Measurements from ENCODE around the gene NOVA1. TPM values are rescaled to one million over a fixed set of nuclear protein-coding genes. Genes with fewer than 3 reads are reported as not detected.
A peak's percentile ranks its signal among the peaks of the same experiment; 100 is the strongest.
"Not testable (repeated sequence)": the region's sequence is repeated elsewhere in the genome, so short reads cannot be mapped to it uniquely, and the experiment has no call there.

Gene NOVA1, protein sequence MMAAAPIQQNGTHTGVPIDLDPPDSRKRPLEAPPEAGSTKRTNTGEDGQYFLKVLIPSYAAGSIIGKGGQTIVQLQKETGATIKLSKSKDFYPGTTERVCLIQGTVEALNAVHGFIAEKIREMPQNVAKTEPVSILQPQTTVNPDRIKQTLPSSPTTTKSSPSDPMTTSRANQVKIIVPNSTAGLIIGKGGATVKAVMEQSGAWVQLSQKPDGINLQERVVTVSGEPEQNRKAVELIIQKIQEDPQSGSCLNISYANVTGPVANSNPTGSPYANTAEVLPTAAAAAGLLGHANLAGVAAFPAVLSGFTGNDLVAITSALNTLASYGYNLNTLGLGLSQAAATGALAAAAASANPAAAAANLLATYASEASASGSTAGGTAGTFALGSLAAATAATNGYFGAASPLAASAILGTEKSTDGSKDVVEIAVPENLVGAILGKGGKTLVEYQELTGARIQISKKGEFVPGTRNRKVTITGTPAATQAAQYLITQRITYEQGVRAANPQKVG
- total RNA-seq (2014; rRNA removed; shearing (Covaris generic)) (under 0.01 and 0.32 TPM in 2 replicates), polyA plus RNA-seq (2016; fragmentation: Nextera tagmentation; extraction: Ambion mirVana) (0.98 and 1.6 TPM in 2 replicates)

DNA sequence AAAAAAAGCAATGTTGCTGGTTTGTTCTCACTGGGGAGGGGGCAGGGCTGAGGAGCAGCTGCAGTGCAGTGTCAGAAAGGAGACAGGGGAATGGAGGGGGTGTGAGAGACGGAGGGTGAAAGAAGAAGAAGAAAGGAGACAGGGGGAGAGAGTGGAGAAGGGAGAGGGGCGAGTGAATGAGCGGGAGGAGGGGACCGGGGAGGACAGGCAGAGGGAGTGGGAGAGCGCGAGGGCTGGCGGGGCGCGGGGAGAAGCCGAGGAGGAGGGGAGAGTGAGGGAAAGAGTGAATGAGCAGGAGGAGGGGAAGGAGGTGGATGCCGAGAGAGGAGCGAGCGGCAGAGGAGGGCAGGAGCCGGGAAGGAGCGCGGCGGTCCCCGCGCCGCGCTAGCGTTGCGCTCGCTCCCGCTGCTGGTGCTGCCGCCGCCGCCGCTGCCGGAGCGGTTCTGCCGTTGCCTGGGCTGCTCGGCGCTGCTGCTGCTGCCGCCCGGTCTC, at the start of gene NOVA1:
Gene NOVA1 (minus strand): TSS at position 445 of the 492 bp plus-strand sequence. CDS start 597 bp downstream, outside the sequence.
- peak; percentile 77 for DNase-seq
- no peaks in the 10 kb centered on the region; the same call in 1 of the 2 replicates for H3K4me1 ChIP-seq (ENCODE audit: insufficient read depth)
- H3K9me2 ChIP-seq (ENCODE audit: insufficient read depth), result no peaks in the 10 kb centered on the region
- no peaks in the 10 kb centered on the region for H3F3A ChIP-seq (ENCODE audit: insufficient read depth)
- H3K4me3 ChIP-seq, result peak within 1 kb of the TSS; percentile 82
- H3K9me3 ChIP-seq (ENCODE audit: low read depth), result no peaks in the 10 kb centered on the region
- no peaks in the 10 kb centered on the region for H3K79me2 ChIP-seq (ENCODE audit: insufficient read depth)
- H3K9ac ChIP-seq, result peak within 1 kb of the TSS; percentile 72
- WGBS, 2 experiments (ENCODE audit: low coverage in 1 of 2, low lambda C conversion rate in 2 of 2, missing lambda C conversion rate in 2 of 2), result 0 to 2% methylated on average over 1 to 36 of the region's 36 CpGs
- no peak within 1 kb of the TSS for H3K27ac ChIP-seq
- TF ChIP-seq EZH2phosphoT487 (IDR thresholded peaks at IDR 0.05; ENCODE audit: insufficient read depth, low read depth) (no peak), EZH2 (IDR thresholded peaks at IDR 0.05; ENCODE audit: insufficient read depth, poor library complexity, severe bottlenecking) (no peak)
- peak within 1 kb of the TSS; percentile 98 for H2AFZ ChIP-seq
- H4K20me1 ChIP-seq (ENCODE audit: insufficient read depth), result no peaks in the 10 kb centered on the region
- H3K27me3 ChIP-seq (replicated peaks; ENCODE audit: insufficient read depth), result no peaks in the 10 kb centered on the region
- no peaks in the 10 kb centered on the region for H3K36me3 ChIP-seq (ENCODE audit: low read depth)
- in situ Hi-C loops (cut with MboI), result no loop called here
- peak within 1 kb of the TSS; percentile 92 for H3K4me2 ChIP-seq (ENCODE audit: unreplicated experiment)

DNA sequence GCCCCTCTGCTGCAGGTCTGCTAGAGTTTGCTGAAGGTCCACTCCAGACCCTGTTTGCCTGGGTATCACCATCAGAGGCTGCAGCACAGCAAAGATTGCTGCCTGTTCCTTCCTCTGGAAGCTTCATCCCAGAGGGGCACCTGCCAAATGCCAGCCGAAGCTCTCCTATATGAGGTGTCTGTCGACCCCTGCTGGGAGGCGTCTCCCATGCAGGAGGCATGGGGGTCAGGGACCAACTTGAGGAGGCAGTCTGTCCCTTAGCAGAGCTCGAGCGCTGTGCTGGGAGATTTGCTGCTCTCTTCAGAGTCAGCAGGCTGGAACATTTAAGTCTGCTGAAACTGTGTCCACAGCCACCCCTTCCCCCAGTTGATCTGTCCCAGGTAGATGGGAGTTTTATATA, 47.2 kb upstream of the NOVA1 start:
- H3K79me2 ChIP-seq (ENCODE audit: insufficient read depth); H4K20me1 ChIP-seq (ENCODE audit: insufficient read depth); H3K9me2 ChIP-seq (ENCODE audit: insufficient read depth); H3F3A ChIP-seq (ENCODE audit: insufficient read depth); H3K36me3 ChIP-seq (ENCODE audit: low read depth); H3K9ac ChIP-seq; H2AFZ ChIP-seq; DNase-seq; H3K4me3 ChIP-seq; H3K27me3 ChIP-seq (replicated peaks; ENCODE audit: insufficient read depth); H3K9me3 ChIP-seq (ENCODE audit: low read depth); in situ Hi-C loops (cut with MboI); H3K27ac ChIP-seq; H3K4me1 ChIP-seq (ENCODE audit: insufficient read depth); H3K4me2 ChIP-seq (ENCODE audit: unreplicated experiment): not testable (repeated sequence)
- WGBS, 2 experiments (ENCODE audit: low coverage in 1 of 2, low lambda C conversion rate in 2 of 2, missing lambda C conversion rate in 2 of 2), result 79% methylated on average over 5 of the region's 5 CpGs

DNA sequence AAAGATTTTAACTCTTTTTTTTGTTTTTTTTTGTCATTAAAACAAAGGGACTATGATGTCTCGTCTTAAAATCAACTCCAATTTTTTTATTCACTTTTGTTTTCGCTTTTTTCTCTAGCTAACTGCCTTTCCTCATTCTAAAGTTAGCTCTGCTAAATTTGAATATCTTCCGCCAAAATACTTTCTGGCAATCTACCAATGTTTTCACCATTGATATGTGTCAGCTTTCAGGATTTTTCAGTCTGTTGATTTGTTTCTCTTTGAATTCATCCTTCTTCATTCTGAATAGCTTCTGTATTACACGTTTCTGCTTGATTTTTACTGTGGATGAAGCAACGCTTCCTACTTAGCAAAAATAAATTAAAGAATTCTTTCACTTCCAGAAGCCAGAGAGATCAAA, 38.7 kb upstream of the NOVA1 start:
- Histone ChIP-seq H3K36me3 (ENCODE audit: low read depth) (no peaks in the 10 kb centered on the region), H3F3A (ENCODE audit: insufficient read depth) (no peaks in the 10 kb centered on the region), H3K9ac (no peak overlapping the region), H3K27ac (no peak overlapping the region), H2AFZ (no peak overlapping the region), H3K4me1 (ENCODE audit: insufficient read depth) (no peaks in the 10 kb centered on the region), H4K20me1 (ENCODE audit: insufficient read depth) (no peaks in the 10 kb centered on the region), H3K79me2 (ENCODE audit: insufficient read depth) (no peaks in the 10 kb centered on the region), H3K4me2 (ENCODE audit: unreplicated experiment) (no peak overlapping the region), H3K9me3 (ENCODE audit: low read depth) (no peaks in the 10 kb centered on the region), H3K27me3 (replicated peaks; ENCODE audit: insufficient read depth) (no peaks in the 10 kb centered on the region), H3K4me3 (no peak overlapping the region), H3K9me2 (ENCODE audit: insufficient read depth) (no peaks in the 10 kb centered on the region)
- TF ChIP-seq EZH2 (IDR thresholded peaks at IDR 0.05; ENCODE audit: insufficient read depth, poor library complexity, severe bottlenecking) (no peak), EZH2phosphoT487 (IDR thresholded peaks at IDR 0.05; ENCODE audit: insufficient read depth, low read depth) (no peak)
- DNase-seq, result no peak
- in situ Hi-C loops (cut with MboI), result no loop called here
- WGBS, 2 experiments (ENCODE audit: low coverage in 1 of 2, low lambda C conversion rate in 2 of 2, missing lambda C conversion rate in 2 of 2), result 37 to 47% methylated on average over 5 of the region's 5 CpGs

DNA sequence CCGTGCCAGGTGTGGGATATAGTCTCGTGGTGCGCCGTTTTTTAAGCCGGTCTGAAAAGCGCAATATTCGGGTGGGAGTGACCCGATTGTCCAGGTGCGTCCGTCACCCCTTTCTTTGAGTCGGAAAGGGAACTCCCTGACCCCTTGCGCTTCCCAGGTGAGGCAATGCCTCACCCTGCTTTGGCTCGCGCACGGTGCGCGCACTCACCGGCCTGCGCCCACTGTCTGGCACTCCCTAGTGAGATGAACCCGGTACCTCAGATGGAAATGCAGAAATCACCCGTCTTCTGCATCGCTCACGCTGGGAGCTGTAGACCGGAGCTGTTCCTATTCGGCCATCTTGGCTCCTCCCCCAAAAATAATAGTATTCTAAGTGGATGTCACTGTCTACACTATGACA, 37.1 kb upstream of the NOVA1 start:
- H3K9me2 ChIP-seq (ENCODE audit: insufficient read depth); H3K4me3 ChIP-seq; H3K4me1 ChIP-seq (ENCODE audit: insufficient read depth); H3K9me3 ChIP-seq (ENCODE audit: low read depth); H3F3A ChIP-seq (ENCODE audit: insufficient read depth); H2AFZ ChIP-seq; H3K79me2 ChIP-seq (ENCODE audit: insufficient read depth); H3K4me2 ChIP-seq (ENCODE audit: unreplicated experiment); H3K27ac ChIP-seq; H3K9ac ChIP-seq; DNase-seq; H3K27me3 ChIP-seq (replicated peaks; ENCODE audit: insufficient read depth); in situ Hi-C loops (cut with MboI); H4K20me1 ChIP-seq (ENCODE audit: insufficient read depth); H3K36me3 ChIP-seq (ENCODE audit: low read depth): not testable (repeated sequence)
- 84 to 87% methylated on average over 25 of the region's 25 CpGs for WGBS, 2 experiments (ENCODE audit: low coverage in 1 of 2, low lambda C conversion rate in 2 of 2, missing lambda C conversion rate in 2 of 2)
